SJCRH30 (cell line): ENCODE data around the gene ELAVL3. TPM values are rescaled to one million over a fixed set of nuclear protein-coding genes. Genes with fewer than 3 reads are reported as not detected.
"Not testable (repeated sequence)": the region's sequence is repeated elsewhere in the genome, so short reads cannot be mapped to it uniquely, and the experiment has no call there.

Source experiments
- DNase-seq, 2 experiments: peaks; one replicate each; pipeline ENCODE4 v3.0.0-alpha.2; 2015 to 2020
- H3K27ac ChIP-seq: fragments of 250-450 bp; sonication (Bioruptor Pico); 2 replicates; pipeline ENCODE4 v1.5.1; 2020; ENCODE audit warnings: mild to moderate bottlenecking, moderate library complexity
- H3K27me3 ChIP-seq: fragments of 250-450 bp; sonication (Bioruptor Pico); 2 replicates; pipeline ENCODE4 v1.5.1; 2020; ENCODE audit warnings: mild to moderate bottlenecking, moderate library complexity
- H3K36me3 ChIP-seq: fragments of 250-450 bp; sonication (Bioruptor Pico); 2 replicates; pipeline ENCODE4 v1.5.1; 2020; ENCODE audit warnings: mild to moderate bottlenecking, moderate library complexity
- H3K4me1 ChIP-seq: fragments of 250-450 bp; sonication (Bioruptor Pico); 2 replicates; pipeline ENCODE4 v1.5.1; 2020; ENCODE audit warnings: mild to moderate bottlenecking, moderate library complexity
- H3K4me3 ChIP-seq: fragments of 250-450 bp; sonication (Bioruptor Pico); 2 replicates; pipeline ENCODE4 v1.5.1; 2020; ENCODE audit warnings: mild to moderate bottlenecking, moderate library complexity
- H3K9me3 ChIP-seq: fragments of 250-450 bp; sonication (Bioruptor Pico); replicated peaks from 2 replicates; pipeline ENCODE4 v1.5.1; 2020; ENCODE audit warnings: mild to moderate bottlenecking, moderate library complexity
- total RNA-seq: library from RNA; depleted of rRNA; stranded (reverse); fragments of >200 nt; shearing (Covaris generic); gene quantifications from 2 replicates; pipeline ENCODE4 v1.2.3, GENCODE V29; 2014

The ELAVL3 gene
- total RNA-seq, 1 experiment from 2014 or later, result not detected

GRCh38 chr19:11457115-11457514, 23.7 kb downstream of the ELAVL3 start:
- Histone ChIP-seq H3K4me1 (no peaks in the 10 kb centered on the region), H3K27ac (no peak overlapping the region), H3K27me3 (no peaks in the 10 kb centered on the region), H3K36me3 (no peaks in the 10 kb centered on the region), H3K9me3 (no peaks in the 10 kb centered on the region), H3K4me3 (no peak overlapping the region)
- no peak for DNase-seq

- Histone ChIP-seq H3K4me3 (no peak overlapping the region), H3K36me3 (no peaks in the 10 kb centered on the region), H3K27ac (no peak overlapping the region), H3K27me3 (no peaks in the 10 kb centered on the region), H3K4me1 (0 out of 2 replicates have a peak, but pooled peaks cover 2% of the 10 kb centered on the region), H3K9me3 (no peaks in the 10 kb centered on the region)
- DNase-seq, result no peak
Measured at GRCh38 chr19:11456659-11457058, 24.2 kb downstream of the ELAVL3 start.

DNA sequence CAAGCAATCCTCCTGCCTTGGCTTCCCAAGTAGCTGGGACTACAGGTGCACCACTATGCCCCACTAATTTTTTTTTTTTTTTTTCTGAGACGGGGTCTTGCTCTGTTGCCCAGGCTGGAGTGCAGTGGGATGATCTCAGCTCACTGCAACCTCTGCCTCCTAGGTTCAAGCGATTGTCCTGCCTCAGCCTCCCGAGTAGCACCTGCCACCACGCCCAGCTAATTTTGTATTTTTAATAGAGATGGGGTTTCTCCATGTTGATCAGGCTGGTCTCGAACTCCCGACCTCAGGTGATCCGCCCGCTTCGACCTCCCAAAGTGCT, 25.7 kb downstream of the ELAVL3 start:
- H3K36me3 ChIP-seq, DNase-seq, H3K4me1 ChIP-seq, H3K4me3 ChIP-seq, H3K27ac ChIP-seq, H3K27me3 ChIP-seq, H3K9me3 ChIP-seq: not testable (repeated sequence)

GRCh38 chr19:11453468-11454341, 27.1 kb downstream of the ELAVL3 start:
- peaks cover 4% of the 10 kb centered on the region; the same call in 1 of the 2 replicates for H3K36me3 ChIP-seq
- no peak overlapping the region for H3K4me3 ChIP-seq
- no peaks in the 10 kb centered on the region for H3K9me3 ChIP-seq
- no peak for DNase-seq
- H3K27ac ChIP-seq, result no peak overlapping the region
- H3K27me3 ChIP-seq, result no peaks in the 10 kb centered on the region
- H3K4me1 ChIP-seq, result 0 out of 2 replicates have a peak, but pooled peaks cover 2% of the 10 kb centered on the region

- H3K27me3 ChIP-seq, result no peaks in the 10 kb centered on the region
- peak overlapping the region; percentile 25 for H3K4me3 ChIP-seq
- no peak overlapping the region for H3K27ac ChIP-seq
- no peaks in the 10 kb centered on the region for H3K9me3 ChIP-seq
- peaks cover 7% of the 10 kb centered on the region; the same call in 1 of the 2 replicates for H3K36me3 ChIP-seq
- H3K4me1 ChIP-seq, result 0 out of 2 replicates have a peak, but pooled peaks cover 2% of the 10 kb centered on the region
- peak in 1 of 2 experiments; percentile 47 for DNase-seq
Measured at GRCh38 chr19:11452620-11453310, 28.1 kb downstream of the ELAVL3 start.

GRCh38 chr19:11451871-11452619, 28.8 kb downstream of the ELAVL3 start:
- H3K27me3 ChIP-seq, result no peaks in the 10 kb centered on the region
- peaks cover 7% of the 10 kb centered on the region; the same call in 1 of the 2 replicates for H3K36me3 ChIP-seq
- 0 out of 2 replicates have a peak, but pooled peaks cover 2% of the 10 kb centered on the region for H3K4me1 ChIP-seq
- no peak overlapping the region for H3K27ac ChIP-seq
- no peak for DNase-seq
- peak overlapping the region; percentile 25 for H3K4me3 ChIP-seq
- H3K9me3 ChIP-seq, result no peaks in the 10 kb centered on the region

DNA sequence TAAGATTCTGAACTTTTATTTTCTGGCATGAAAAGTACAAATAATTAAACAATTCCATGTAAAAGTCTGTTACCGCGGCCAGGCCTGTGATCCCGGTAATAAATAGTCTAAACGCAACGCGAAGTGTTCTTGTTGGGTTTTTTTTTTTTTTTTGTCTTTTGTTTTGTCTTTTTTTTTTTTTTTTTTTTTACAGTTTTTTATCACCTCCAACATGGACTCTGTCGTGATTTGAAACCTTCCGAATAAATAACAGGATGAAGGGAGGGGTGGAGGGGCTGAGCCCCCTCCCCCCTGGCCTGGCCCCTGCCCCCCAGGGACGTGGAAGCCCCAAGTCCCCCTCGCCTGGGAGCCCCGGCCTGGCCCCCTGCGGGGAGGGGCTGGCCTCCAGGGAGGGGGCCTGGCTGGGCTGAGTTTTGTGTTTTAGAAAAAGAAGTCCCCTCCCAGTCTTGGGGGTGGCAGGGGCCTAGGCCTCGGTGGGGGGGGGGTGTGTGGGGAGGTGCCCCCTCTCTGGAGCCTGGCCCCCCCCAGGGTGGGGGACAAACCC, 29.4 kb downstream of the ELAVL3 start:
- H3K4me1 ChIP-seq, result 0 out of 2 replicates have a peak, but pooled peaks cover 2% of the 10 kb centered on the region
- H3K9me3 ChIP-seq, result no peaks in the 10 kb centered on the region
- no peak overlapping the region for H3K27ac ChIP-seq
- no peak overlapping the region for H3K4me3 ChIP-seq
- H3K36me3 ChIP-seq, result peaks cover 11% of the 10 kb centered on the region; the same call in 1 of the 2 replicates
- DNase-seq, result no peak
- no peaks in the 10 kb centered on the region for H3K27me3 ChIP-seq

GRCh38 chr19:11450570-11451326, 30.1 kb downstream of the ELAVL3 start:
- H3K4me1 ChIP-seq, result 0 out of 2 replicates have a peak, but pooled peaks cover 2% of the 10 kb centered on the region
- H3K27me3 ChIP-seq, result no peaks in the 10 kb centered on the region
- H3K4me3 ChIP-seq, result no peak overlapping the region
- no peak overlapping the region for H3K27ac ChIP-seq
- no peaks in the 10 kb centered on the region for H3K9me3 ChIP-seq
- DNase-seq, result no peak
- peaks cover 11% of the 10 kb centered on the region; the same call in 1 of the 2 replicates for H3K36me3 ChIP-seq

DNA sequence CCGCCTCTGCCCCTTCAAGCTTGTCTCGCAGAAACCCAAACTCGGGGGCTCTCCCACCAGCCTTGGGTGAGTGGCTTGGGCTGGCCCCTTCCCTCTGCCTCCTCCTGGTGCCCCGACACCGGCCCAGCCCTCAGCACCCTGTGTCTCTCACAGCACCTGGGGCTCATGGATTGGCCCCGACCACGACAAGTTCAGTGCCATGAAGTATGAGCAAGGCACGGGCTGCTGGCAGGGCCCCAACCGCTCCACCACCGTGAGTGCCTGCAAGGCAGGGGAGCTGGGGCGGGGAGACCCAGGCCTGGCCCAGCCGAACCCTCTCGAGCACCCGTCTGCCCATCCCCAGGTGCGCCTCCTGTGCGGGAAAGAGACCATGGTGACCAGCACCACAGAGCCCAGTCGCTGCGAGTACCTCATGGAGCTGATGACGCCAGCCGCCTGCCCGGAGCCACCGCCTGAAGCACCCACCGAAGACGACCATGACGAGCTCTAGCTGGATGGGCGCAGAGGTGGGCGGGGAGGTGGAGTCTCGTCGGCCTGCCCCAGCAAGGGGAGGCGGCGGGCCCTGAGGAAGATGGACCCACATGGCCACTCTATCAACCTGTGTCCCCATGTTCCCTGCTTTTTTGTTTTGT, 31.8 kb downstream of the ELAVL3 start:
- Histone ChIP-seq H3K4me1 (0 out of 2 replicates have a peak, but pooled peaks cover 2% of the 10 kb centered on the region), H3K4me3 (no peak overlapping the region), H3K9me3 (no peaks in the 10 kb centered on the region), H3K27me3 (no peaks in the 10 kb centered on the region), H3K36me3 (peaks cover 11% of the 10 kb centered on the region; the same call in 1 of the 2 replicates), H3K27ac (no peak overlapping the region)
- DNase-seq, result no peak

DNA sequence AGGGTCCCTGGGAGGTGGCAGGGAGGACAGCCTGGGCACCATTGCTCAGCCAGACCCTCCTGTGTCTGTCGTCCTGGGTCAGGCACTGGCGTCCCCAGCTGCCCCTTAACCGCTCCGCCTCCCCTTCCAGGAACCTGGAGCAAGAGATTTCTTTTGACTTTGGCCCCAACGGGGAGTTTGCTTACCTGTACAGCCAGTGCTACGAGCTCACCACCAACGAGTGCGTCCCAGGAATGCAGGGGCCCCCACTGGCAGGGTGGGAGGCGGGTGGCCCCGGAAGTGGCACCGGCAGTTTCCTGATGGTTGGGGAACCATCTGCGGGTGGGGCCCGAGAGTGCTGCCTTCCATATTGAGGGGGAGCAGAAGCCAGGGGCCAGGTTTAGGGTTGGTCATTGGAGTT, 32.4 kb downstream of the ELAVL3 start:
- Histone ChIP-seq H3K36me3 (peaks cover 11% of the 10 kb centered on the region; the same call in 1 of the 2 replicates), H3K27ac (no peak overlapping the region), H3K27me3 (no peaks in the 10 kb centered on the region), H3K9me3 (no peaks in the 10 kb centered on the region), H3K4me1 (0 out of 2 replicates have a peak, but pooled peaks cover 2% of the 10 kb centered on the region), H3K4me3 (no peak overlapping the region)
- no peak for DNase-seq

DNA sequence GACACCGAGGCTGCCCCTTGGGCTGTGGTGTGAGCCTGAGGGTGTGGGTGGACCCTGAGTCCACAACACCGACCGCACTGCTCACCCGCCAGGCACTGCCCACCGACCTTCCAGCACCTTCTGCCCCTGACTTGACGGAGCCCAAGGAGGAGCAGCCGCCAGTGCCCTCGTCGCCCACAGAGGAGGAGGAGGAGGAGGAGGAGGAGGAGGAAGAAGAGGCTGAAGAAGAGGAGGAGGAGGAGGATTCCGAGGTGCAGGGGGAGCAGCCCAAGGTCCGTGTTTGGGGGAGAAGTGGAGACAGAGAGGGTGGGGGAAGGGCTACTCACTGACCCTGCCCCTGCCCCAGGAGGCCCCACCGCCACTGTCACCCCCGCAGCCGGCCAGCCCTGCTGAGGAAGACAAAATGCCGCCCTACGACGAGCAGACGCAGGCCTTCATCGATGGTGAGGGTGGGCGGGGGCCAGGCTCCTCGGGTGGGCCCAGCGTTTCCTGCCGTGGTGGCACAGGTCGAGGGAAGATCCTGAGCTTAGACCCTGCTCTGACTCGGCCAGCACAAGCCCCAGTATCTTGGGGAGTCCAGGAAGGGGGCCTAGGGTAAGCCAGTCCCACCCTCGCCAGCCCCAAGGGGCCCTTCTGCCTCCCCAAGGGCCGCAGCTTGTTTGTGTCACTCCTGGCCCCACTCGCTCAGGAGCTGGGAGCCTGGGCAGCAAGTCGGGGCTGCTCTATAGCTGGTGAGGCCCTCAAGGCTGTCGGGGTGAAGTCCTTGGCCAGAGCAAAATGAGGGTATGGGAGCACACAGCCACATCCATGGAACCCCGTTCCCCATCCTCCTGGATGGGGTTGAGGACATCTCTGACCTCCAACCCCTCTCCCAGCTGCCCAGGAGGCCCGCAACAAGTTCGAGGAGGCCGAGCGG, 33.2 kb downstream of the ELAVL3 start:
- DNase-seq, result no peak
- peaks cover 13% of the 10 kb centered on the region; the same call in 1 of the 2 replicates for H3K36me3 ChIP-seq
- H3K4me3 ChIP-seq, result no peak overlapping the region
- H3K4me1 ChIP-seq, result 0 out of 2 replicates have a peak, but pooled peaks cover 2% of the 10 kb centered on the region
- no peaks in the 10 kb centered on the region for H3K27me3 ChIP-seq
- H3K27ac ChIP-seq, result no peak overlapping the region
- H3K9me3 ChIP-seq, result no peaks in the 10 kb centered on the region

GRCh38 chr19:11446652-11447301, 34.1 kb downstream of the ELAVL3 start:
- peaks cover 19% of the 10 kb centered on the region for H3K36me3 ChIP-seq
- DNase-seq, result peak; percentile 50 to 61
- no peaks in the 10 kb centered on the region for H3K27me3 ChIP-seq
- no peak overlapping the region for H3K27ac ChIP-seq
- no peaks in the 10 kb centered on the region for H3K9me3 ChIP-seq
- no peaks in the 10 kb centered on the region for H3K4me1 ChIP-seq
- H3K4me3 ChIP-seq, result no peak overlapping the region
